GM21447 (cell line): ENCODE measurements around the gene ZEB1.
"Not testable (repeated sequence)": the region's sequence is repeated elsewhere in the genome, so short reads cannot be mapped to it uniquely, and the experiment has no call there.

Experiments used
- ATAC-seq: cut with Tn5 transposase; IDR thresholded peaks from one replicate; pipeline ENCODE4 v1.9.1; 2021; ENCODE audit not compliant: unreplicated experiment

Gene ZEB1

DNA sequence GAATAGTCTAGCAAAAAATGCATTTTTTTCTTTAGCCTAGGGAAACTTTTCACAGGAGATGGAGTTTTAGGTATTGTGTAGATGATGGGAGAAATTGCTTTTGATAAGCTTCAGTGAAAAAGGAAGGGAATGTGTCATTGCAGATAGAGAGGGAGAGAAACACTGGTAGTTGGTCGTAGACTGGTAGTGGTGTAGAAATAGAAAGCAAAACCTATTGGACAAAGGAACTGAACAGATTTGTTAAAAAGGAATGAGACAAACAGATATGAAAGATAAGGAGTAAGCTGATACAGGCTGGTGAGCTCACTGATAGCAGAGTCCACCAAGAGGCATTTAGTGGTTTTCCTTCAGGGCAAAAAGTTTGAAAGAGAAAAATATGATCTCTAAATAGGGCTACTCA lies 94.3 kb downstream of the ZEB1 start:
- ATAC-seq = no peak

DNA sequence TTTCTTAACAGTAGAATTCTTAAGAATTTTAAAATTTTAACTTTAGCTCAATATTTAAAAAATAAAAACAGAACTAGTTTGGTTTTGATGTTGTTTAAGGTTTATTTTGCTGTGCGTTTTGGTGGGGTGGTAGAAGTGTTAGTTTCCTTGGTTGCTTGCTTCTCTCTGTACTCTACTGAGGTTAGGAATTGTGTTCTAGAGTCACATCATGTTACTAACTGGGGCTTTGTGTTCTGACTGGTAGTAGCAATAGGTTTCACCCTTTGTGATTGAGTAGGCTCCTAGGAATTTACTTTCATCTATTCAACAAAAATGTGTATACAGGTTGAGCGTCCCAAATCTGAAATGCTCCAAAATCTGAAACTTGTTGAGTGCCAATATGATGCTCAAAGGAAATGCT lies 99.5 kb downstream of the ZEB1 start:
- ATAC-seq = no peak

DNA sequence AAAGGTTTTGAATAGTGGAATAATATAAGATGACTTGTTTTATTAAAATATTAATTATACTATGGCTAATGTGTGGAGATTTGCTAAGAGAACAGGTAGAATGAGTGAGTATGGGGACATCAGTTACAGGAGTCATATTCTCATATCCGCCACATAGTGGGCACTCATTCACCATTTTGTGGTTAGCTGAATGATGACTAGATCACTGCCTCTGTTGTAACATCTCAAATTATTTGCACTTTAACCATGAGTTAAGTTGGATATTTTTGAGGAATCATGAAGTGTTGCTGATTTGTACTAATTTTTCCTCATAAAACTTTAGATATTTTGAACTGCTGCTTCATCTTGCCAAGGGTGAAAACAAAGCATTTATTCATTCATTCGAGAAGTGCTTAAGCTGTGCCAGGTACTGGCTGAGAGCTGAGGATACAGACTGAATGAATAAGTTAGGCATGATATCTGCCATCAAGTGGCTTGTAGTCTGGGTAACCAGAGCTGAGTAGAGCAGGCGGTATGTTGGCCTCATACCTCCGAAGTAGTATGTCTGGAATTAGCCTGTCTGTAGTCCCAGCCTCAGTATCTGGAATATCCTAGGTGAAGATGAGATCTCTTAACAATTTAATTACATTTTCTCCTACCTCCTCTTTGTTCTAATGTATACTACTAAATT lies 100.5 kb downstream of the ZEB1 start:
- no peak for ATAC-seq

DNA sequence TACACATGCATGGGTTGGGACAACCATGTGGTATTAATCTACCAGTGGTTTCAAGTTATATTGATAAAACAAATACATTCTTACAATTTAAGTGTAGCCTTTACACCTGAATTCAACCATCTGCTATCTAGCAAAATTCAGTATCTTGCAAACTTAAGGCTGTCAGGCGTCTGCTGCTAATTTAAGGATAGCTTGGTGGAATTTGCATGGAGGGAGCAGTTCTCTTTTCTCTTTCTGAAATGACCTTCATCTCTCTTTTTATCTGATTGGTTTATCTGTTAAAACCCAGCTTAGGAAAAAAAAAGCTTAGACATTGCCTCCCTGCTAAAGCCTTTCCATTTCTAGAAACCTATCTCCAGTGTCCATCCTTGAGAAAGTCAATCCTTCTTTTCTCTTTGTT lies 102.3 kb downstream of the ZEB1 start:
- ATAC-seq = no peak

DNA sequence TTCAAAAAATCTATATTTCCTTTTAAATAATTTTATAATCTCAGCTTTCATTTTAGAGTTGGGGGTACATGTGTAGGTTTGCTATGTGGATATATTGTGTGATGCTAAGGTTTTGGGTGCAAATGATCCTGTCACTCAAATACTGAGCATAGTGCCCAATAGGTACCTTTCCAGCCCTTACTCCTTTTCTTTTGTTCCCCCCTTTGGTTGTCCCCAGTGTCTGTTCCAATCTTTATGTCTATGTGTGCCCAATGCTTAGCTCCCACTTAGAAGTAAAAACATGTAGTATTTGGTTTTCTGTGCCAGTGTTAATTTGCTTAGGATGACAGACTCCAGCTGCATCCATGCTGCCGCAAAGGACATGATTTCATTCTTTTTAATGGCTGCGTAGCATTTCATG lies 103.6 kb downstream of the ZEB1 start:
- ATAC-seq = no peak

DNA sequence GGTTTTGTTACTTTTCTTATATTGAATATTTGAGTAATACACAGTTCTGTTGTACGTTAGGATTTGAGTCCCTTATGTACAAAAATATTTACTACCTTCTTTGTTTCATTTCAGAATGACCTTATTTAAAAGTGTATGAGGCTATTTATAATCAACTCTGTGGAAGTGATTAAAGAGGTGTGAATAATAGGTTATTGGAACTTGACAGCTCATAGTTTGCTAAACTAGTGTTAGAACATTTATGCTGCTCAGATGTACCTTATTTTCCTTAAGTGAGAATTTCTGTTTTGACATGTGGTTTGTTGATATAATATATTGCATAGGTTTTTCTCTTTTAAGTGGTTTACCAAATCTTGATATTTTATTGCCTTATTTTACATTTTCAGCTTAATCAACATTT lies 105.5 kb downstream of the ZEB1 start:
- ATAC-seq = no peak

DNA sequence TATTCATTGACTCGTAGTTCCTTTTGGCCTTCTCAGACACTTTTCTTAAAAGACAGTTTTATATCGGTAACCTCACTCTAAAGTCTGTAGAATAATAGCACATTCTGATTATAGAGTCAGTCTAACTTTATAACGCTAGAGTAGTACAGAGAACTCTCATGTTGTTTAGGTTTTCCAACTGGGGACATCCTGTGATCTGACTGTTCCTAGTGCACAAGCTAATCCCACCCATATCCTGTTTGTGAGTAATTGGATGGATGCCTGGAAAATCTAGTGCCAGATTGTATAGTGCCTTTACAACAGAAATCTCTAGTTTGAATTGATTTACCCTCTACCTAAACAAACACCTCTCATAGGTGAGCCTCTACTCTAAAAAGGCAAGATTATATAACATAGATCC lies 107.4 kb downstream of the ZEB1 start:
- ATAC-seq = no peak

DNA sequence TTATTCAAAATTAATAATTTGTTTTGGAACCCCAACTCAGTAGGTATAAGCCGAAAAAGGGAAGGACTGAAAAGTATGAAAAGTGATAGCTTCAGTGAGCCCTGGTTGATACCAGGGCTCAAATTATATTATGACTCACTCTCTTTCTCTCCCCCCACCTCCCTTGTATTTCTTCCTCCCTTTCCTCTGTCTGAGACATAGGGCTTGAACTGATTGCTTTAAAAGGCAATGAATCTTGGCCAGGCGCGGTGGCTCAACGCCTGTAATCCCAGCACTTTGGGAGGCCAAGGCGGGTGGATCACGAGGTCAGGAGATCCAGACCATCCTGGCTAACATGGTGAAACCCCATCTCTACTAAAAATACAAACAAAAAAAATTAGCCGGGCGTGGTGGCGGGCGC lies 108.3 kb downstream of the ZEB1 start:
- not testable (repeated sequence) for ATAC-seq

DNA sequence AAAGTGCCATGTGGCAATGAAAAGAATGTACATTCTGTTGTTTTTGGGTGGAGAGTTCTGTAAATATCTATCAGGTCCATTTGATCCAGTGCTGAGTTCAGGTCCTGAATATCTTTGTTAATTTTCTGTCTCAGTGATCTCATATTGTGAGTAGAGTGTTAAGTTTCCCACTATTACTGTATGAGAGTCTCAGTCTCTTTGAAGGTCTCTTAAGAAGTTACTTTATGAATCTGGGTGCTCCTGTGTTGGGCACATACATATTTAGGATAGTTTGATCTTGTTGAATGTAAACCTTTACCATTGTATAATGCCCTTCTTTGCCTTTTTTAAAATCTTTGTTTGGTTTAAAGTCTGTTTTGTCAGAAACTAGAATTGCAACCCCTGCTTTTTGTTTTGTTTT lies 109.5 kb downstream of the ZEB1 start:
- ATAC-seq = not testable (repeated sequence)

DNA sequence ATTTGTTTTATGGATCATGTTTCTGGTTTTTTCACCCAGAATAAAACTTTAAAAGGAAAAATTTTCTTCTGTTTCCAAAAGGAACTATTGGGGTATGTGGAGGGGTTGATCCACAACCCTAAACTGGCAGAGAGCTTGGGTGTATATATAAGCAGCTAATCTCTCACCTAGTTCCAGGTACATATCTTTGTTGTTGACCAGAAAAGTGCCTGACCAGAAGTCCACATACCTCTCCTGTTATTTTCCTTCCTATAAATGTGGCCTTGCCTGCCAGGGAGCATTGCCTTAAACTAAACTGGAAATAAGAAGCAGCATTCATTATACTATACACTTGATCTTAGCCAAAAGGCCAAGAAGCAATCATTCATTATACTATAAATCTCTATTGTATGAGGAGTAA lies 112.0 kb downstream of the ZEB1 start:
- ATAC-seq = no peak

DNA sequence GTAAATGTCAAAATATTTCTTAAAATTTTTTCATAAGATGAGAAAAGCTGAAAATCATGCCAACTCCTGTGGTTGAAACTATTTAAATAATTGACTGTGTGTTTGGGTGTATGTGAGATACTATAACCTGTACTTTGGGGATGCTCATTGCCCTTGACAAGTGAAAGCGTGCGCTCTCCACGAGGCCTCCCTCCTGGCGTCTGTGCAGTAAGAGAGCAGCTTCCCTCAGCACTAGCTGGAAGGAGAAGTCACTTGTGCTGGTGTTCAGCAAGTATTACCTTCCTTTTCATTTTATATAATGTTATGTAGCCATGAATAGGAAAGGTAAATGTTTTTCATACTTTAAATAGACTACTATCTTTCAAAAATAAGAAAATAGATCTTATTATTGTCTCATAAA lies 118.9 kb downstream of the ZEB1 start:
- no peak for ATAC-seq

DNA sequence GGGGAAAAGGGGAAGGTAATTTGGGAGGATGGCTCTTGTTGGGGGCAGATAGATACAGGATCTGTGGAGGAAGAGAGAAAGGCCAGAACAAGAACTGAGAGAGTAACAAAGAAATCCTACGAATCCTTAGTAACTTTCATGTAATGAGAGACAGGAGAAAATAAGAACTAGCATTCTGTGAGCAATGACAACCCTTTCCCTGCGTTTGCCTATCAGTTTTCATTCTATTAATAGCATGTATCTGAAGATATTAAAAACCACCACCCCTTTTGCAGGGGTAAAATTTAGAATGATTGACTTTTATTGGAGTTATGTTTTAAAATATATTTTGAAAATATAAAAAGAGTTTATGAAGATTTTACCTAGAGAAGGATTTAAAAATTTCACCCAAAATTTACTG lies 132.8 kb downstream of the ZEB1 start:
- ATAC-seq = no peak

DNA sequence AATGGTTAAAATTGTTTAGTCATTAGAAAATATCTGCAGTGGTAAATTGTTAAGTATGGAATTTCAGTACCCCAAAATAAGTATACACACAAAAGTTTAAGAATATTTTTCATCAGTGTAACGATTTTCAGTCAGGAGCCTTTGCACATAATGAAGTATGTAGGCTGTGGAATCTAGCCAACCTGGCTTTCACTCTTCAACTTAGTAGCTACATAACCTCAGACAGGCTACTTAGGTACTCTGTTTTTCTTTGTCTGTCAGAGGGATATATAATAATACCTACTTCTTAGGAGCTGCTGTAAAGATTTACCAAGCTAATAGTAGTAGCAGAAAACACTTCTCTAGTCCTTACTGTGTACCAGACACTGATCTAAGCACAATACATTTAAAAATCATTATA lies 137.5 kb downstream of the ZEB1 start:
- no peak for ATAC-seq

DNA sequence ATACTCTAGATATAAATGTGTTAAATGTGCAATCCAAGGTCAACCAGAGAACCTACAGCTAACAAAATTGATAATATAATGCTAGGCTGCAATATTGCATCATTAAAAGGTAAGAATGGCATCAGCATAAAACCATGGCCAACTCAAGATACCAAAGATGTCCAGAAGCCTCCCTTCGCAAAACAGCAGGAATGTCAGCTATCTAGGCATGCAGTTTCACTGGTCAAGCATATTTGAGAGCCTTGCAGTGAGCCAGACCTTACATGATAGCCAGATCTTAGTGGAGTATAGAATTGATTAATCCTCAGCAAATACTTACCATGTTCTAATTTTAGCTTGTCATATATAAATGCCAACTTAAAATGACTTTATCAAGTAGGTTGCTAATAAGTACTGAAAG lies 138.8 kb downstream of the ZEB1 start:
- ATAC-seq = no peak

DNA sequence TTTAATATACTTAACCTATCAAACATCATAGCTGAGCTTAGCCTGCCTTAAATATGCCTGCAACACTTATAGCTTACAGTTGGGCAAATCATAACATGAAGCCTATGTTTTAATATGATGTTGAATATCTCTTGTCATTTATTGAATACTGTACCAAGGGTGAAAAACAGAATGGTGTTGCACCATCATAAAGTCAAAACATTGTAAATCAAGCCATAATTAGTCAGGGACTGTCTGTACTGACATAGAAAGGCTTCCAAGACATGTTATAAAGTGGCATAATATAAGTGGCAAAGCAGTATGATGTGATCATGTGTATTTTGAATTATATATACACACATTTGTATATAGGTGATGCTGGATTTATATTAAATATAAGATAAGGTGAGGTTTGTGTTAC lies 140.0 kb downstream of the ZEB1 start:
- ATAC-seq = no peak

DNA sequence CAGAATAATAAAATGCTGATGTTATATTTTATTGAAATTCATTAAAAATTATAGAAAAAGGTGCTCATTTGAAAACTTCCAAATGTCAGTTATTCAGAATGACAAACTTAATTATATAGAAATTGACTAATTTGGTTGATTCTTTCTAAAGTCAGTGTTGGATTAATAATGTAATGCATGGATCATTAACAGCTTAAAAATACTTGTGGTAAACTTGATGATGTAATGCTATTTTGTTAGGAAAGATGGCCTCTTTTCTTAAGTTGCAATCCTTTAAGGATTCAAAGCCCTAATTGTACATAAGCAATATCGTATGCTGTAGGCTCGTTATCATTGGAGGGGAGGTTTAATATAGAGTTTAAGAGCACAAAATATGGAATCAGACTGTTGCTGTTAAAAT lies 141.2 kb downstream of the ZEB1 start:
- no peak for ATAC-seq

DNA sequence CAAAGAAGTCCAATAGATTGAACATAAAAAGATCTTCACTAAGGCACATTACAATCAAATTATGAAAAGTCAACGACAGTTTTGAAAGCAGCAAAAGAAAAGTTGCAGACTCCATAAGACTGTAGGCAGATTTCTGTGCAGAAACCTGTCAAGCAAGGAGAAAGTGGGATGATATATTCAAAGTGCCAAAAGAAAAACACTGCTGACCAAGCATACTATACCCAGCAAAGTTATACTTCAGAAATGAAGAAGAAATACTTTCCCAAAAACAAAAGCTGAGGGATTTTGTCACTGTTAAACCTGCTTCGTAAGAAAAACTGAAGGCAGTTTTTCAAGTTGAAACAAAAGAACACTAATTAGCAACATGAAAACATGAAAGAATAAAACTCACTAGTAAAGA lies 145.5 kb downstream of the ZEB1 start:
- ATAC-seq = no peak

DNA sequence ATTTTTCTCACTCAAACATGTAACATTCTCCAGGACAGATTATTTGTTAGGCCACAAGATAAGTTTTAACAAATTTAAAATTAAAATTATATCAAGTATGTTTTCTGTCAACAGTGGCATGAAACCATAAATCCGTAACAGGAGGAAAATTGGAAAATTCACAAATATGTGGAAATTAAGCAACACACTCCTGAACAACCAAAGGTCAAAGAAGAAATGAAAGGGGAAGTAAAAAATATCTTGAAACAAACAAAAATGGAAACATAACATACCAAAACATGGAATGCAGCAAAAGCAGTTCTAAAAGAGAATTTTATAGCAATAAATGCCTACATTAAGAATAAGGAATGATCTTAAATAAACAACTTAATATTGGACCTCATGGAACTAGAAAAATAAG lies 147.3 kb downstream of the ZEB1 start:
- ATAC-seq = no peak

DNA sequence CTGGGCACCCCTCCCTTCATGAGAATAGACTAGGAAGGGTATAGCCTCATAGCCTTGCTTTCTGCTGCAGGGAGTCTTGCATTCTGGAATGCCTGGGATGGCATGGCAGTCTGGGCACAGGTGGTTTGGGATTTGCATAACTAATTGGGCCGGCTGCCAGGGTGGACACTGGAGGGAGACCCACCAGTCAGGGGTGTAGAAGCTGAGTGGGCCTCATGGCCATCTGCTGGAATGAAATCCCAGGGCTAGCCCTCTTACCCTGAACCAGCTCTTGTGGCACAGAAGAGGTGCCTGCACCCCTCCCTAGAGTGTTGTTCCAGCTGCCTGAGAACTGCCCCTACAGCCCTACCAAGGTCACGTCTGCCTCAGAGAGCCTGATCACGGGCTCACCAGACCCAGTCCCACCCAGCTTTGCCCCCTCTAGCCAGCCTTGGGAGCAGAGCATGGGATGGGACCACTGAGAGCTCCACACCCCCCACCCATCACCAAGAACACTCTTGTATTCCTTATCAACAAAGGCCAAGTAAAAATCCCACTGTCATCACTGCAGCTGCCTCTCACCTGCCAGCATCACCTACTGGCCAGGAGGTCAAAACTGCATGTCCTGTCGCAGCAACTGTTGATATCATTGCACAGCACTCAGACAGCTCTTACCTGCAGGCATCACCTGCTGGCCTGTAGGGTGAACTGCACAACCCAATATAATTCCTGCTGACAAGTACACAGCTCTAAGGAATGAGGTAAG lies 148.9 kb downstream of the ZEB1 start:
- ATAC-seq = no peak

DNA sequence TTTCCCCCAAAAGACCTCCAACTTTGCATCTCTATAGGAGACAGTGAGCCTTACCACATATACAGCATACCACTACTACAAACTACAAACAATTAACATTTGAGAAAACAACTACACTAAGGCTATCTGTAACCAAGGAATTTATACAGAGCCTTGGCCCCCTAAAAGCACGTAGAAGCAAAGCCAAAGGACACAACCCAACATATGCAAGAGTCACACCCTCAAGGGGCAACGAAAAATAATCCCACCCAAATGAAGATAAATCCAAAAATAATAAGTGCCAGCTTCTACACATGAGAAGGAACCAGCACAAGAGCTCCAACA lies 149.5 kb downstream of the ZEB1 start:
- ATAC-seq = no peak

DNA sequence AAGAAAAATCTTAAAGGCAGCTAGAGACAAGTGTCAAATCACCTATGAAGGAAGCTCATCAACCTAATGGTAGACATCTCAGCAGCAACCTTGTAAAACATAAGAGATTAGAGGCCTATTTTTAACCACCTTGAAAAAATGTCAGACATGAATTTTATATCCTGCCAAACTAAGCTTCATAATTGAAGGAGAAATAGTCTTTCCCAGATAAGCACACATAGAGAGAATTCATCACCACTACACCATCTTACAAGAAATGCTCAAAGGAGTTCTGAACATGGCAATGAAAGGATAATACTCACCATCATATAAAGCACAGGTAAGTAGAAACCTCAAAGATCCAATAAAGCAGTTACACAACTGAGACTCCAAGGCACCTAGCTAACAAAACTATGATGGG lies 156.5 kb downstream of the ZEB1 start:
- ATAC-seq = no peak

DNA sequence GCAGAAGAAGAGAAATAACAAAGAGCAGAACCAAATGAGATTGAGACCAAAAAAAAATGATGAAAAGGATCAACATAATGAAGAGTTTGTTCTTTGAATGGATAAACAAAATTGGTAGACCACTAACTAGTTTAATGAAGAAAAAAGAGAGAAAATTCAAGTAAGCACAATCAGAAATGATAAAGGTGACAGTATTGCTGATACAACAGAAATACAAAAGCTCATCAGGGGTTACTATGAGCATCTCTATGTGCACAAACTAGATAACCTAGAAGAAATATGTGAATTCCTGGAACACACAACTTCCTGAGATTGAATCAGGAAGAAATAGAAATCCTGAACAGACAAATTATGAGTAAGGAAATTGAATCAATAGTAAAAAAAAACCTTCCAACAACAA lies 157.1 kb downstream of the ZEB1 start:
- ATAC-seq = no peak

DNA sequence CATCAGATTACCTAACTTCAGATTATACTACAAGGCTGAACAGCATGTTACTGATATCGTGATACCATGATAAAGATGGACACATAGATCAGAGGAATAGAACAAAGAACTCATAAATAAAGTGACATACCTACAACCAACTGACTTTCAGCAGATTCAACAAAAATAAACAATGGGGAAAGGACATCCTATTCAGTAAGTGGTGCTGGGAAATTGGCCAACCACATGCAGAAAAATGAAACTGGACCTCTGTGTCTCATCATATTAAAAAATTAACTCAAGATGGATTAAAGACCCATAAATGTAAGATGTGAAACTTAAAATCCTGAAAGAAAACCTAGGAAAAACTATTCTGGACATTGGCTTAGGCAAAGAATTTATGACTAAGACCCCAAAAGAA lies 158.6 kb downstream of the ZEB1 start:
- ATAC-seq = no peak
